ENCODE data around the gene TSG101.

The TSG101 gene

GRCh38 chr11:18491924-18492323 lies 34.8 kb downstream of the TSG101 start:
- no peak for DNase-seq

DNA sequence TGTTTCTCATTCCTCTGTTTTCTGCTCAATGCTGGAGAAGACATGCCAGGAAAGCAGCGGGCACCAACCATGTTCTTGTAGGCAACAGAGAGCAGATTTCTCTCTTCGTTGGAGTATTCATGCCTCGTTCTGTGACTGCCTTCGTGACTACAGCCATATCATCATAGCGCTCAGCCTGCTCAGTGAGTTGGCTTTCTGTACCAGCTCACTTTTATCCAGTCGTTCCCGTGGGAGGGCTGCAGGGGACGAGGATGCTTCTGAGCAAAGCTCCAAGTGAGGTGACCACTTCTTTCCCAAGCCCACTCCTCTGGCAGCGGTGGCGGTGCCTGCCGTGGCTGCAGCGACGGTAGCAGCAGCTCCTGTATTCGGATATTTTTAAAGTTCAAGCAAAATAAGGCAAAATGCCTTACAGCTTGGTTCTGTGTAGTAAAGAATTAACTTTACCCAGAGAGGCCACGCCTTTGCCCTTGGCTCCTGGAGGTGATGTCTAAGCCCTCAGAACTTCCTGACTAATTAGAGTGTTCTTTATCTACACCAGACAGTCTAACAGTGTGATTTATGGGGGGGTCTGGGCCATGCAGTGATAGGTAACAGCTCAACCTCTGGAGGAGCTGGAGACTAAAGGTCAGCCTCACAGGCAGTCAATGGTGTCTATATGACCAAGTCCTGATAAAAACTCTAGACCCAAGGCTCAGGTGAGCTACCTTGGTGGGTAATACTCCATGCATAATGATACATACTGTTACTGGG lies 35.8 kb downstream of the TSG101 start:
- DNase-seq = no peak

DNA sequence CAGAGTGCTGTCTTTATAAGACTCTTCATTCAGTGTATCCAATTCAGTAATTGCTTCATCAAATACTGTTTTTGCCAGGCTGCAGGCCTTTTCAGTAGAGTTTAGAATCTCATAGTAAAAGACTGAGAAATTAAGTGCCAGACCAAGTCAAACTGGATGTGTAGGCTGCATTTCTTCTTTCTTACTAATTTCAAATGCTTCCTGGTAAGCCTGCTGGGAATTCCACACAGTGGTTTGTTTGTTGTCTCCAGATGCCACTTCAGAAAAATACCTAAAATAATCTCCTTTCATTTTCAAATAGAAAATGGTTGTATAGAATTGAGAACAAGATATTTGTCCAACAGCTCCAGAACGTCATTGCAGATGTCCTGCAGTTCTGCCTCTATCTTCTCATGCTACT lies 36.4 kb downstream of the TSG101 start:
- DNase-seq = no peak

- DNase-seq = no peak
Observed at GRCh38 chr11:18485913-18486528, 40.7 kb downstream of the TSG101 start.

- no peak for DNase-seq
Observed at GRCh38 chr11:18479063-18479462, 47.7 kb downstream of the TSG101 start.

DNA sequence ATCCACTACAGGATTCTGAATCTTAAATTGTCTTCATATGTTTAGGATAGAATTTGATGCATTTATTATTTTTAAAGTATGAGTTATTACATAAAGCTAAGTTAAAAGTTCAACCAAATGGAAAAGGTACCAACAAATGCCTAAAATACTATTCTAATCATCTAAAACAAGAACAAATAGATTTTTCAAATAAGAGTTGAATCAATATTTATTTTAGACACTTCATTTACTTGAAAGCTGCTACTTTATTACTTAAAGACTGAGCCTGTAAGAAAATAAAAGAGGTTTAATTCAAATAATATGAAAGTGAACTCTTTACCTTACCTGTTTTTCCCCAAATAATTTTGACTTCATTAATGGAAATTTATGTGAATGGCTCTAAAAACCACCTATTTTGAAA lies 54.2 kb downstream of the TSG101 start:
- no peak for DNase-seq

- no peak for DNase-seq
Observed at GRCh38 chr11:18471995-18472394, 54.7 kb downstream of the TSG101 start.

- no peak for DNase-seq
Observed at GRCh38 chr11:18468961-18469360, 57.8 kb downstream of the TSG101 start.

DNA sequence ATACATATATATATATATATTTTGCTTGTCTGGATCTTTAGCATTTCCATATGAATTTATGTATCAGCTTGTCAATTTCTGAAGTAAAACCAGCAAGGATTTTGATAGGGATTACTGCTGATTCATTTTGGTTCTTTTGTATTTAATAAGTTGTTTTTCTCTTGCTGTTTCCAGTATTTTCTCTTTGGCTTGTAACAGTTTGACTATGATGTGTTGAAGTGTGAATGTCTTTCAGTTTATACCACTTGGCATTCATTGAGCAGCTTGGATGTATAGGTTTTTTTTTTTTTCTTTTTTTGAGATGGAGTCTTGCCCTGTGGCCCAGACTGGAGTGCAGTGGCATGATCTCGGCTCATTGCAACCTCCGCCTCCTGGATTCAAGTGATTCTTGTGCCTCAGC lies 58.7 kb downstream of the TSG101 start:
- DNase-seq = no peak

- no peak for DNase-seq
Observed at GRCh38 chr11:18466402-18466801, 60.3 kb downstream of the TSG101 start.

- DNase-seq = no peak
Observed at GRCh38 chr11:18463439-18463838, 63.3 kb downstream of the TSG101 start.

- no peak for DNase-seq
Observed at GRCh38 chr11:18461909-18462308, 64.8 kb downstream of the TSG101 start.

DNA sequence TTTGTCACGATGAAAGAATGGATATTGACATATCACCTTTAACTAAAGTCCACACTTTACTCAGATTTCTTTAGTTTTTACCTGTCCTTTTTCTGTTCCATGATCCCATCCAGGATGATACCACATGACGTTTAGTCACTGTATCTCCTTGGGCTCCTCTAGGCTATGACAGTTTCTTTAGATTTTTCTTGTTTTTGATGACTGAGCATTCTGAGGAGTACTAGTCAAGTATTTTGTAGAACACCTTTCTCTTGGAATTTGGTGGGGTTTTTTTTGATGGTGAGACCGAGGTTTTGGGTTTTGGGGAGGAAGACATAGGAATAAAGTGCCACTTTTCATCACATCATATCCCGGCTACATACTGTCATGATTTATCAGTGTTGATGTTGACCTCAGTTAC lies 67.1 kb downstream of the TSG101 start:
- DNase-seq = no peak

DNA sequence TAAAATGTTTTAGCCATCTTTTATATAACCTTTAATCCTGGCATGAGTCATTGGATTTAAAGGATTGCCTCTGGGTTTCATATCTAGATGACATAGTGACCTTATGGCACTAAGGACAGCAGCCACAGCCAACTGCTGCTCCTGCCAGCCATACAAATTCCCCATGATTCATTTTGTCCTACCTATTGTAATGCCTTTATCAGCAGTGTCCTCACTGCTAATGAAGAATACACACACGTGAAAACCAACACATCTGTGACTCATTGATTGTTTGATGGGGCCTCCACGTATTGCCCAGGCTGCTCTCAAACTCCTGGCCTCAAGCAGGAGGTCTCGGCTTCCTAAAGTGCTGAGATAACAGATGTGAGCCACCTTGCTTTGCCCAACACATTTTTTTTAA lies 69.3 kb downstream of the TSG101 start:
- no peak for DNase-seq

DNA sequence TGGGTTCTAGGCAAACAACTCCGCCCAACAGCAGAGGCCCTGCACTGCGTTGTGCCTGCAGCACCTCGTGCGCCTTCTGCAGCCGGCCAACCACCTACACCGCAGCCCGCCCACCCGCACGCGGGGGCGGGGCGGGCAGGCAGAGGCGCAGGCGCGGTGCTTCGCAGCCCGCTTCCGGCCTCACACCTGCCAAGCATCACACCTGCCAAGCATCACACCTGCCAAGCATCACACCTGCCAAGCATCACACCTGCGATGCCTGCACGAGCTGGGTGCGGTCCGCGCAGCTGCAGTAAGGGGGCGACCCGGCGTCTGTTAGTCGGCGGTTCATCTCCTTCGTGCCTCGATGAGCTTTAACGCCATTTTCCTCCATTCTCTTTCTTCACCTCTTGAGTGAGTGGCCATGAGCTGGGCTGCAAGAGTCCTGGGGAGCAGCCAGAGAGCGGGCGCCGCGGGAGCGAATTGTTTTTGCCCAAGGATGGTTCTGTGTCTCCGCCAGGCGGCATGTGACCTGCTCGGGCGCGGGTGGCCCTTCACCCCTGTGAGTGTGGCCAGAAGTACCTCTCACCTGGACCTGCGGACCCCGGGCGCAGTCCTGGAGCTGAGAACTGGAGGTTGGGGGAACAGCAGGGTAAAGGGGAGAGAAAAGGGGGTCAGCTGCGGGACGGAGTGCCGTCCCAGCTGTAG lies 70.9 kb downstream of the TSG101 start, which contains the start of gene LDHAL6A:
Gene LDHAL6A (plus strand): TSS at position 171 of the 687 bp plus-strand sequence. CDS start 825 bp downstream, outside the sequence.
- DNase-seq = peak; percentile 4

GRCh38 chr11:18452927-18453326 lies 73.8 kb downstream of the TSG101 start:
- DNase-seq = no peak

- DNase-seq = no peak
Observed at GRCh38 chr11:18449251-18449650, 77.5 kb downstream of the TSG101 start.

DNA sequence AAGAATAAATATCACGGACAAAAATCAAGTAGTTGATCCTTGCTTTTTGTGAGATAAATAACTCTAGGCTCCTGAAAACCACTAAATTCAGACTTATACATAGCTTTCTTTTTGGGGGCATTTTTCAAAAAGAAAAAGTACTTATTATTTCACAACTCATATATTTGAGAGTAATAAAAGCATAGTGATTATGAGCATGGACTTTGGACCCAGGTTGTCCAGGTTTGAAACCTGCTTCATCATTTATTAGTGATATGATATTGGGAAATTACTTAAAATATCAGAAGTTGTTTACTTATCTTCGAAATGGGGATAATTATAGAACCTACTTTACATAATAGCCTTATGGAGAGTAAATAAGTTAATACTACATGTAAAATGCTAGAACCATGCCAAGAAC lies 88.1 kb downstream of the TSG101 start:
- no peak for DNase-seq

Measured in activated effector memory CD4-positive, alpha-beta T cell treated with Interleukin-2 at 50 U/mL for 16 hours (primary cell).